Liver (tissue), 9 donors: ENCODE measurements around the gene SH3BP5. TPM values are rescaled to one million over a fixed set of nuclear protein-coding genes. Genes with fewer than 3 reads are reported as not detected.

Experiments
- DNase-seq: peaks from one replicate; pipeline ENCODE4 v3.0.0-alpha.2; 2017; ENCODE audit warnings: low spot score
- H3K27ac ChIP-seq, 2 donors: one replicate each; pipeline ENCODE4 v1.7.0; 2013; ENCODE audit warnings: inconsistent platforms in 2 of 2, low read length in 2 of 2, control low read depth in 1 of 2, low read depth in 1 of 2, mild to moderate bottlenecking in 1 of 2
- H3K27me3 ChIP-seq, 4 donors: one replicate each; pipeline versions ENCODE4 v1.6.1 to v1.7.0; 2013; ENCODE audit warnings: low read length in 3 of 4, inconsistent platforms in 1 of 4, mild to moderate bottlenecking in 1 of 4, moderate library complexity in 1 of 4; ENCODE audit not compliant: control insufficient read depth in 4 of 4, insufficient read depth in 4 of 4
- H3K36me3 ChIP-seq, 4 donors: one replicate each; pipeline versions ENCODE4 v1.6.1 to v1.7.0; 2013; ENCODE audit warnings: low read length in 3 of 4, mild to moderate bottlenecking in 3 of 4, low read depth in 1 of 4, moderate library complexity in 1 of 4; ENCODE audit not compliant: control insufficient read depth in 4 of 4, insufficient read depth in 3 of 4
- H3K4me1 ChIP-seq, 4 donors: one replicate each; pipeline versions ENCODE4 v1.6.1 to v1.7.0; 2013; ENCODE audit warnings: low read length in 3 of 4, mild to moderate bottlenecking in 3 of 4, moderate library complexity in 1 of 4; ENCODE audit not compliant: control insufficient read depth in 4 of 4, insufficient read depth in 4 of 4
- H3K4me3 ChIP-seq, 3 donors: one replicate each; pipeline versions ENCODE4 v1.6.1 to v1.7.0; 2013; ENCODE audit warnings: low read length in 3 of 3, control low read depth in 1 of 3, low read depth in 1 of 3, mild to moderate bottlenecking in 1 of 3
- H3K9ac ChIP-seq, 2 donors: one replicate each; pipeline ENCODE4 v1.7.0; 2013; ENCODE audit warnings: low read length in 2 of 2, mild to moderate bottlenecking in 2 of 2, moderate library complexity in 2 of 2, control low read depth in 1 of 2, low read depth in 1 of 2
- H3K9me3 ChIP-seq, 4 donors: one replicate each; pipeline versions ENCODE4 v1.6.1 to v1.7.0; 2013; ENCODE audit warnings: low read length in 3 of 4; ENCODE audit not compliant: control insufficient read depth in 4 of 4
- EGR1 ChIP-seq, 2 donors: IDR thresholded peaks; 2 replicates each; pipeline ENCODE4 v1.6.1; 2016 to 2018; ENCODE audit warnings: antibody characterized with exemption in 2 of 2, low read depth in 2 of 2
- FOXA1 ChIP-seq: IDR thresholded peaks from 2 replicates; pipeline ENCODE4 v1.6.1; 2016; ENCODE audit warnings: antibody characterized with exemption
- GABPA ChIP-seq, 2 donors: IDR thresholded peaks in 1 of 2; conservative IDR thresholded peaks in 1 of 2; 2 replicates each; pipeline ENCODE4 v1.6.1; 2016; ENCODE audit warnings: antibody characterized with exemption in 2 of 2, mild to moderate bottlenecking in 1 of 2, moderate library complexity in 1 of 2
- HNF4A ChIP-seq, 2 donors: conservative IDR thresholded peaks; 2 replicates each; pipeline ENCODE4 v1.6.1; 2016; ENCODE audit warnings: antibody characterized with exemption in 2 of 2, mild to moderate bottlenecking in 2 of 2
- HNF4G ChIP-seq: IDR thresholded peaks from 2 replicates; pipeline ENCODE4 v1.6.1; 2016; ENCODE audit warnings: antibody characterized with exemption
- JUND ChIP-seq, 2 donors: IDR thresholded peaks; 2 replicates each; pipeline ENCODE4 v1.6.1; 2016; ENCODE audit warnings: antibody characterized with exemption in 2 of 2
- NR2F2 ChIP-seq: IDR thresholded peaks from 2 replicates; pipeline ENCODE4 v1.6.1; 2016; ENCODE audit warnings: antibody characterized with exemption
- RAD21 ChIP-seq, 2 donors: IDR thresholded peaks; 2 replicates each; pipeline ENCODE4 v1.6.1; 2016; ENCODE audit warnings: antibody characterized with exemption in 2 of 2, mild to moderate bottlenecking in 2 of 2
- RXRA ChIP-seq, 2 donors: IDR thresholded peaks; 2 replicates each; pipeline ENCODE4 v1.6.1; 2017 to 2018; ENCODE audit warnings: antibody characterized with exemption in 2 of 2, mild to moderate bottlenecking in 1 of 2
- SP1 ChIP-seq: IDR thresholded peaks from 2 replicates; pipeline ENCODE4 v1.6.1; 2018; ENCODE audit warnings: antibody characterized with exemption, mild to moderate bottlenecking
- TAF1 ChIP-seq: conservative IDR thresholded peaks from 2 replicates; pipeline ENCODE4 v1.6.1; 2016; ENCODE audit warnings: antibody characterized with exemption, mild to moderate bottlenecking
- YY1 ChIP-seq: IDR thresholded peaks from 2 replicates; pipeline ENCODE4 v1.6.1; 2016; ENCODE audit warnings: antibody characterized with exemption, mild to moderate bottlenecking
- ZBTB33 ChIP-seq: IDR thresholded peaks from 2 replicates; pipeline ENCODE4 v1.6.1; 2016; ENCODE audit warnings: antibody characterized with exemption
- WGBS: extraction: QIAGEN DNeasy Blood & Tissue Kit; methylation state at CpG from one replicate; pipeline ENCODE4 v1.1.7; 2013; 5-methylcytosine and 5-hydroxymethylcytosine counted together
- polyA plus RNA-seq, 2 donors: library from polyadenylated mRNA; stranded (reverse) in 1 of 2; unstranded in 1 of 2; fragments of 200-250 nt in 1 of 2; fragments of >200 nt in 1 of 2; fragmentation: Nextera tagmentation in 1 of 2; extraction: Ambion mirVana in 1 of 2; gene quantifications; one replicate each; pipeline versions ENCODE4 v1.2.1 to v1.2.3, GENCODE V29; 2013 to 2015
- total RNA-seq, 2 donors: library from RNA; depleted of rRNA; stranded (reverse); fragments of >200 nt; gene quantifications; one replicate each; pipeline ENCODE4 v1.2.3, GENCODE V29; 2014
- TF ChIP-seq, protein P1 (sequence below): IDR thresholded peaks from 2 replicates; pipeline ENCODE4 v1.6.1; 2016; ENCODE audit warnings: antibody characterized with exemption, mild to moderate bottlenecking
- TF ChIP-seq, protein P2 (sequence below): IDR thresholded peaks from 2 replicates; pipeline ENCODE4 v1.6.1; 2016; ENCODE audit warnings: antibody characterized with exemption
- TF ChIP-seq, protein P3 (sequence below): fragments of 150-350 bp; IDR thresholded peaks from 2 replicates; pipeline ENCODE4 v1.5.1; 2017; ENCODE audit warnings: improper control_type of control experiment, low read depth, low read length; ENCODE audit not compliant: missing input control
- TF ChIP-seq, protein P4 (sequence below): IDR thresholded peaks from 2 replicates; pipeline ENCODE4 v1.6.1; 2016; ENCODE audit warnings: antibody characterized with exemption
- donor health status: healthy.
- donor health status: healthy.
- donor health status: healthy.
- donor health status: healthy.
- donor health status: healthy.

Gene SH3BP5
- total and polyA plus RNA-seq, 4 donors: 3.5 to 17.9 (median 11.8) TPM

DNA sequence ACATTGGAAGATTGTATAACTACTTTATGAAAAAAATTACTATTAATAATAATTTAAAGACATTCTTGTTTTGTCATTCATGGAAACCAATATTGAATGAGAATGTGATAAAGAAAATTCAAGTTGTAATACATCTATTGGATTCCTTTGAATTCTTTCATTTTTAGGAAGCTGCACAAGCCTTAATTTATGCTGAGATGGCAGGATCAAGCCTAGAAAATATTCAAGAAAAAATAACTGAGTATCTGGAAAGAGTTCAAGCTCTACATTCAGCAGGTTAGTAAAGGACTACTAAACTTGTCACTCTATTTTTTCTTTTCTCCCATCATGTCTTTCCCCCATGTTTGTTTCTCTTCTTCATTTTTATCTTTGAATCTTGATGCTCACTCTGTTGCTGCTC lies 120.4 kb downstream of the SH3BP5 start:
- no peak overlapping the region for H3K9ac ChIP-seq
- no peak overlapping the region for H3K4me3 ChIP-seq
- peaks cover 4 to 31% (median 7%) of the 10 kb centered on the region in 4 donors for H3K36me3 ChIP-seq
- no peak for DNase-seq
- H3K4me1 ChIP-seq: peaks cover 6 to 13% (median 7%) of the 10 kb centered on the region in 4 donors
- H3K27ac ChIP-seq: no peak overlapping the region
- H3K9me3 ChIP-seq: no peaks in the 10 kb centered on the region
- no peak for TF ChIP-seq RXRA (IDR thresholded peaks at IDR 0.05)
- TF ChIP-seq YY1: no peak
- TF ChIP-seq SP1: no peak
- TF ChIP-seq FOXA1: no peak
- TF ChIP-seq RAD21 (IDR thresholded peaks at IDR 0.05): no peak
- no peak for TF ChIP-seq ZBTB33
- TF ChIP-seq, protein P1, sequence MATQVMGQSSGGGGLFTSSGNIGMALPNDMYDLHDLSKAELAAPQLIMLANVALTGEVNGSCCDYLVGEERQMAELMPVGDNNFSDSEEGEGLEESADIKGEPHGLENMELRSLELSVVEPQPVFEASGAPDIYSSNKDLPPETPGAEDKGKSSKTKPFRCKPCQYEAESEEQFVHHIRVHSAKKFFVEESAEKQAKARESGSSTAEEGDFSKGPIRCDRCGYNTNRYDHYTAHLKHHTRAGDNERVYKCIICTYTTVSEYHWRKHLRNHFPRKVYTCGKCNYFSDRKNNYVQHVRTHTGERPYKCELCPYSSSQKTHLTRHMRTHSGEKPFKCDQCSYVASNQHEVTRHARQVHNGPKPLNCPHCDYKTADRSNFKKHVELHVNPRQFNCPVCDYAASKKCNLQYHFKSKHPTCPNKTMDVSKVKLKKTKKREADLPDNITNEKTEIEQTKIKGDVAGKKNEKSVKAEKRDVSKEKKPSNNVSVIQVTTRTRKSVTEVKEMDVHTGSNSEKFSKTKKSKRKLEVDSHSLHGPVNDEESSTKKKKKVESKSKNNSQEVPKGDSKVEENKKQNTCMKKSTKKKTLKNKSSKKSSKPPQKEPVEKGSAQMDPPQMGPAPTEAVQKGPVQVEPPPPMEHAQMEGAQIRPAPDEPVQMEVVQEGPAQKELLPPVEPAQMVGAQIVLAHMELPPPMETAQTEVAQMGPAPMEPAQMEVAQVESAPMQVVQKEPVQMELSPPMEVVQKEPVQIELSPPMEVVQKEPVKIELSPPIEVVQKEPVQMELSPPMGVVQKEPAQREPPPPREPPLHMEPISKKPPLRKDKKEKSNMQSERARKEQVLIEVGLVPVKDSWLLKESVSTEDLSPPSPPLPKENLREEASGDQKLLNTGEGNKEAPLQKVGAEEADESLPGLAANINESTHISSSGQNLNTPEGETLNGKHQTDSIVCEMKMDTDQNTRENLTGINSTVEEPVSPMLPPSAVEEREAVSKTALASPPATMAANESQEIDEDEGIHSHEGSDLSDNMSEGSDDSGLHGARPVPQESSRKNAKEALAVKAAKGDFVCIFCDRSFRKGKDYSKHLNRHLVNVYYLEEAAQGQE: no peak
- no peak for TF ChIP-seq TAF1
- TF ChIP-seq, protein P2, sequence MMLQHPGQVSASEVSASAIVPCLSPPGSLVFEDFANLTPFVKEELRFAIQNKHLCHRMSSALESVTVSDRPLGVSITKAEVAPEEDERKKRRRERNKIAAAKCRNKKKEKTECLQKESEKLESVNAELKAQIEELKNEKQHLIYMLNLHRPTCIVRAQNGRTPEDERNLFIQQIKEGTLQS: no peak
- TF ChIP-seq JUND (IDR thresholded peaks at IDR 0.05): no peak
- TF ChIP-seq EGR1 (IDR thresholded peaks at IDR 0.05; ENCODE audit: low read depth in 2 of 2): no peak
- TF ChIP-seq HNF4A (conservative IDR thresholded peaks at IDR 0.05): no peak
- no peak for TF ChIP-seq HNF4G
- TF ChIP-seq, protein P3, sequence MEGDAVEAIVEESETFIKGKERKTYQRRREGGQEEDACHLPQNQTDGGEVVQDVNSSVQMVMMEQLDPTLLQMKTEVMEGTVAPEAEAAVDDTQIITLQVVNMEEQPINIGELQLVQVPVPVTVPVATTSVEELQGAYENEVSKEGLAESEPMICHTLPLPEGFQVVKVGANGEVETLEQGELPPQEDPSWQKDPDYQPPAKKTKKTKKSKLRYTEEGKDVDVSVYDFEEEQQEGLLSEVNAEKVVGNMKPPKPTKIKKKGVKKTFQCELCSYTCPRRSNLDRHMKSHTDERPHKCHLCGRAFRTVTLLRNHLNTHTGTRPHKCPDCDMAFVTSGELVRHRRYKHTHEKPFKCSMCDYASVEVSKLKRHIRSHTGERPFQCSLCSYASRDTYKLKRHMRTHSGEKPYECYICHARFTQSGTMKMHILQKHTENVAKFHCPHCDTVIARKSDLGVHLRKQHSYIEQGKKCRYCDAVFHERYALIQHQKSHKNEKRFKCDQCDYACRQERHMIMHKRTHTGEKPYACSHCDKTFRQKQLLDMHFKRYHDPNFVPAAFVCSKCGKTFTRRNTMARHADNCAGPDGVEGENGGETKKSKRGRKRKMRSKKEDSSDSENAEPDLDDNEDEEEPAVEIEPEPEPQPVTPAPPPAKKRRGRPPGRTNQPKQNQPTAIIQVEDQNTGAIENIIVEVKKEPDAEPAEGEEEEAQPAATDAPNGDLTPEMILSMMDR: no peak
- no peaks in the 10 kb centered on the region for H3K27me3 ChIP-seq

- peak overlapping the region in 2 of 3 donors; percentile 23 to 29 for H3K4me3 ChIP-seq
- TF ChIP-seq EGR1 (IDR thresholded peaks at IDR 0.05; ENCODE audit: low read depth in 2 of 2): no peak
- TF ChIP-seq, protein P2: no peak
- TF ChIP-seq SP1: no peak
- no peak for TF ChIP-seq TAF1
- TF ChIP-seq, protein P3: no peak
- TF ChIP-seq NR2F2: no peak
- no peak for TF ChIP-seq GABPA (IDR thresholded peaks at IDR 0.05 in 1 of 2, conservative IDR thresholded peaks at IDR 0.05 in 1 of 2)
- TF ChIP-seq, protein P4, sequence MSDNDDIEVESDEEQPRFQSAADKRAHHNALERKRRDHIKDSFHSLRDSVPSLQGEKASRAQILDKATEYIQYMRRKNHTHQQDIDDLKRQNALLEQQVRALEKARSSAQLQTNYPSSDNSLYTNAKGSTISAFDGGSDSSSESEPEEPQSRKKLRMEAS: no peak
- no peak for TF ChIP-seq JUND (IDR thresholded peaks at IDR 0.05)
- no peak for TF ChIP-seq YY1
- no peak for TF ChIP-seq RAD21 (IDR thresholded peaks at IDR 0.05)
- no peak for TF ChIP-seq RXRA (IDR thresholded peaks at IDR 0.05)
- TF ChIP-seq HNF4A (conservative IDR thresholded peaks at IDR 0.05): no peak
- no peak for TF ChIP-seq FOXA1
- TF ChIP-seq HNF4G: no peak
Measured at GRCh38 chr3:15207836-15208504, 124.4 kb downstream of the SH3BP5 start.

More at GRCh38 chr3:15207836-15208504, 124.4 kb downstream of the SH3BP5 start:
- H3K4me1 ChIP-seq: peaks cover 3 to 20% (median 7%) of the 10 kb centered on the region in 4 donors
- no peaks in the 10 kb centered on the region for H3K9me3 ChIP-seq
- peaks cover 0 to 19% (median 1%) of the 10 kb centered on the region in 4 donors for H3K36me3 ChIP-seq
- H3K9ac ChIP-seq: peak overlapping the region in 1 of 2 donors; percentile 96
- WGBS: 88% methylated on average over 5 of the region's 5 CpGs
- no peak overlapping the region for H3K27ac ChIP-seq
- no peak for DNase-seq
- H3K27me3 ChIP-seq: no peaks in the 10 kb centered on the region
